Superior temporal gyrus (tissue), 1 donor: ENCODE measurements around the gene PHACTR1.

ENCODE experiments used
- DNase-seq: peaks from one replicate; pipeline ENCODE4 v3.0.0-alpha.2; 2016; ENCODE audit errors: extremely low spot score

Gene PHACTR1

DNA sequence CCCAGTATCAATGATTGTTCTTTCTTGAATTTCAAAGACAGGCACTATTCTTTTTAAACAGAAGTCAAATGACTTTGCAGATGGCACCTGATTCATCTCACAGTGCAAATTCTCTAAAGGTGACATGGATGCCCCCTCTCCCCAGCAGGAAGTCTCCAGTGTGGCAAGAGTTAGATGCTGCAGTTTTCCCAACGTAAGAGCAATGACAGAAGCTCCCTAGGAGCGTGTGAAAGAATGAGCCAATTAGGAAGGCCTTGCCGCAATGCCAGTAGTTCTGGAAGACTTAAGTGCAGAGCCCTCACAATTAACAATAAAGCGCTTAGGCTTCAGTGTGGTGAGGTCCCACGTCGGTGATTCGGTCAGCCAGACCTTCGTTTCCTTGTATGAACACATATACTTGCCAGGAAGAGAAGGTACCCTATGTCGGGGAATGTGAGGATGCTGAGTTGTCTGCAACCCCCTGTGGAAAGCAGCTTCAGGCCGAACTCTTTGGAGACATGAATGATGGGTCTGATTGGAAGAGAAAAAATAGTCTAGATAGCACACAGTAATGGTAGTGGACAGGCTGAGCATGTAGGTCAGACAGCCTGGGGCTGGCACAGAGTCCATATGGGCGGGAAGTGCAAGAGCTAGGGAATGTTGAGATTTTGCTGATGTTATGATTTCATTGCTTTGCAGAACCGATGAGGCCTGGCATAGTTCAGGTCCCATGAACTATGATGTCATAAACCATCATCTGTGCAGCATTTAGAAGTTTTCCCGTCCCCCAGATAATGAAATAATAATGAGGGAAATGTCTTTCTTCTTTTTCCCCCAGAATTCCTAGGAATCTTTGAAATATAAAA is 132.6 kb downstream of the PHACTR1 start:
- DNase-seq, result no peak

DNA sequence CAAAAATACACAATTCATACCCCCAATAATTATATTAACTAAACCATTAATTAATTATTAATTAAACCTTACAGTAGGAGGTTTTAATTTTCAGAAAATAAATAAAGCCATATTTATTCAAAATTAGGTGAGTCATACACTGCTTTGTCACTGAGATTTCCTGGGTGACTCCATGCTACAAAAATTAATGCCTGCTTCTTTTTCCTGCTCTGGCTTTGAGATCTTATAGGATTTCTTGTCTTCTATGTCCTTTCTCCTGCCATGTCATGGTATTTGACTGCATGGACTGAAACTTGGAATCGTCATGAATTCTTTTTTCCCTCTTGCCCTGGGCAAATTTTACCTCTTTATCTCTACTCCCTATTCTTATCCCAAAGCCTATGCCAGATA is 133.2 kb downstream of the PHACTR1 start:
- no peak for DNase-seq

DNA sequence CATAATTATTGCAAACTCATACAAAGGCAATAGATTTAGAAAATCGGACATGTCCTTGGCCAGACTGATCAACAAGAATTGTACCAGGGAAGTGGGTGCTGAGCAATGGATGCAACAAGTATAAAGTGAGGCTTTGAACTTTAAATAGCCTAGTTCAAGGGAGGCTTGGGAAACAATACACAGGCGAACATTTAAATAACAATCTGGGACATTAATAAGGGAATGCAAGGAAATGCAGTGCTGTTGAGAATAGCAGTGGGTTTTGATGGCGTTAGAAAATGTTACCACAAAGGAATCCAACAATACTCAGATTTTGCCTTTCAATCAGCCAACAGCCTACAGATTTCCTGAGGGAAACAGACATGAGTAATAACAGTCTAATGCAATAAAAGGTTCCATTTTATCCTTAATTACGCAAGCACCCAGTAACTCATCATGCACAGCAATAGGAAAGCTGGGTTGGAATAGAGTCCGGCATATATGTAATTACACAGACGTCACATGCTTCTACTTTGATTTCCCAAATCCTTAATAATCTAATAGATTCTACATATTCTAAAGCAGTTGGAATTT is 134.6 kb downstream of the PHACTR1 start:
- DNase-seq, result no peak

DNA sequence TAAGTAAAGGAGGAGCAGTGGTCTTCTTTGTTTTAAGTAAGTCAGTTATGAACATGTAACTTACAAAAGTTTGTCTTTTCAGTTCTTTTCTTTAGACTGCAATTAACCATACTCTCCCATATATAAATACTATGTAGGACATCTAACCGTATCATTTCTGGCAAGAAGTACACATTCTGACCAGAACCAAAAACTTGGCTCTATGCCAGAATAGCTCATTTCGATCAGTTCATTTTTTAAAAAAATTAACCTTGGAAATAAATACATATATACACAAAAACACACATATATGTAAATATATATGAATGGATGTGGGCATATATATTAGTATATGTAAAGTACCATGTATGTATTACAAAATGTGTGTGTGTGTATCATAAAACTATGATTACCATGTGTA is 145.0 kb downstream of the PHACTR1 start:
- no peak for DNase-seq

DNA sequence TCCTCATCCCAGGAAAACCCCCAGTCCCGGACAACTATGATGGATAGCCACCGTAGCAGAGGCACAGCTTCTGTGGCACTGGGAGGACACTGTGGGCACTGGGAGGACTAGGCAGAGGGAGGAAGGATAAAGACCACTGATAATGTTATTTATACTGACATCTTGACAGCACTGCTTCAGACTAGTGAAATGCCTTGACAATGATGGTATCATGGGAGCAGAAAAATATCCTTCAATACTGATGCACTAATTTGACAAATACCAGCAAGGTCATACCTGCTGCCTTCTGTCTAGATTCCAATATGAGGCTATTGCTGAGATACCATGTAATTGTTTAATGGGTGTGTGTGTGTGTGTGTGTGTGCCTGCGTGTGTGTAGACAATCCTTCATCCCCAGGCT is 148.6 kb downstream of the PHACTR1 start:
- DNase-seq, result no peak

DNA sequence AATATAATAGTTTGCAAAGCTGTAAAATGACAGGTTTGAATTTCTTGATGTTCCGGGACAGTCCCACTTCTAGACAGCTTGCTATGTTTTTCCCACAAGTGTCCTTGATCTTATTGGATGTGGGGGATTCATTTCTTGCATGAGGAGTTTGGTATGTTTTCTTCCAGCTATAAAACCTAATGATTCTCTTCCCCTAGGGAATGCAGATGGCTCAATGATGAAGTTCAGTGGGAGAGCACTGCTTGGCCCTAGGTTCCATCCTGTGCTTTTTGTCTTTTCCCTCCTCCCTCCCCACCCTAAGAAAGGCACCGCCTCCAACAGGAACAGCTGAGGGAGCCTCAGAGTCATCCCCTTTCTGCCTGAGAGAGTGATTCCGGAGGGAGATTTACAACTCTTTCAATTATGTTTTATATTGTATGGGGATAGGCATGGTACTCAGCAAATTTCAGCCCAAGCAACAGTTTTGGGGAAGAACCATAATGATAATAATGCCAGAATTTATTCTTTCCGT is 149.2 kb downstream of the PHACTR1 start:
- no peak for DNase-seq

DNA sequence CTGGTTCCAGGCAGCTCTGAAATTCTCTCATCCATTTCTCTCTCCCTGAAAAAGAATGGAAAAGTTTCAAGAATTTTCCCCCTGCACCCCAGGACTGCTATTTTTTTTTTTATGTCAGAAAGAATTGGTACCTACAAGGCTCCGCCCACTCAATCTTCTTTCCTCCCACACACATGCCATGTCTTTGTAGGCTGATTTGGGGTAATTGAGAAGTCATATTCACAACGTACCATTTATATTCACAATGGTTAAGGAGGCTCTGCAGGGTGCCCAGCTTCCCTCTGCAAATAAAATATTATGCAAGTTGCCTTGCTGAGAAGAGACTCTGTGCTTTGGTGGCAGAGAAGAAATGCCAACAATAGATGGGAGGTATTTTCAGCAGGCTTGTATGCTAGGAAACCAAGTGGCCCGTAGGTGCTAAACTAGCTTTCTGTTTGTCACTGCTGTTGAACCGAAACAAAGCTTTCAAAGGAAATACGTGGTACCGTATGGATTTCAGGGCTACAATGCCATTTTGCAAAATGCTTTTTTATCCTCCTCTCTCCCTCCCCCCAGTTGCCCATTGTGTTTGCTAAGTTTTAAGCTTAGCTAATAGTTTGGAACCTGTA is 150.0 kb downstream of the PHACTR1 start:
- no peak for DNase-seq

DNA sequence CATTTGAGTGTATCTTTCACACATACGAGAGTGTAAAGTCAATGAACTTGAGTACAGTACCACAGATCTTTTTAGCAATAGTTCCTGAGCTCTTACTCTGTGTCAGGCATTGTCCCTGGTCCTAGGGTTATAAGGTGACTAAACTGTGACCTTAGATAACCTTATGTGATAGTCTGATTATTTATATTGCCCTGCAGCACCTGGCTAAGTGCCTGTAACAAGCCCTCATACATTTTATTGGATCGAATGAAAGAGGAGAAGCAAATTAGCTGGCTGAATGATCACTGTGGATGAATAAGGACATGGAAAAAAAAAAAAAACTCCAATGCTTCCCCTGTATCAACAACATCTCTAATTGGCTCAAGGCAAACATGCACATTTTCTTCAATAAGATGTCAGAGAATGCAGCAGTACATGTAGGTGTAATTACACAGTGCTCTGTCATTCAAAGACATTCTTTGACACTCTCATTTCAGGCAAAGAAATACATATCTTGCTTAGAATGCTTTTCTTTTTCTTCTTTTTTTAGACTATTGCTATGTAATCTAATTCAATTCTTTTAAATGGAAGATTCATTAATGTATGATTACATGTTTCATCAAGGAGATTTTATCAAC is 153.4 kb downstream of the PHACTR1 start:
- no peak for DNase-seq

DNA sequence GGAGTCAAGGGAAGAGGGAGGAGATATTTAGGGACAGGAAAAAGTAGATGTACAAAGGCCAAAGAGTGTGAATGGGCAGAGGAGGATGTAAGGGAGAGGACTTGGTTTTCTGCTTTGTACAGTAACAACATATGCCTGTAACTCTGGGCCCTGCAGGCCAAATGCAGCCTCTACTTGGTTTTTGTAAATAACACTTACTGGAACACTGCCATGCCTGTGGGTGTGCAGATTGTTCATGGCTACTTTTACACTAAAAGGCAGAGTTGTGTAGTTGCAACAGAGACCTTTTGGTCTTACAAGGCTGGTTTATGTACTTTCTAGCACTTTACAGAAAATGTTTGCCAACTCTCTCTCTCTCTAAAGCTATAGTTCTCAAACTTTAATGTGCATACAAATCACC is 157.1 kb downstream of the PHACTR1 start:
- DNase-seq, result no peak

DNA sequence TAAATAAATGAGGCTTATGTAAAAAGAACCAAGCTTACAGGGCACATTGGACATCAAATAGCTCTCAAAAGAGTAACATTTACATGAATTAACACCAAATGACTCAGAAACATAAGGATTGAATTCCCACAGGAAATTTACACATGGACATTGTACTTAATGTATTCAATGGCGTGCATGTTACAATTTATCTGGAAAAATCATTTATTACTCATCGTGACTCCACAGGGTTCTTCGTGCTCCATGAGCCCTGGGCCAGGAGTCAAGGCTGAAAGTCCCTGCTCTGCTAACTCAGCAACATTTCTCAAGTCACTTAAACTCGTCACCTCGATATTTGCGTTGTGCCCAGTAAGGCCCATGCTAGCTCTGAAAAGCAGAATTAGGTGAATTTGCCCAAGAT is 158.5 kb downstream of the PHACTR1 start:
- DNase-seq, result no peak

DNA sequence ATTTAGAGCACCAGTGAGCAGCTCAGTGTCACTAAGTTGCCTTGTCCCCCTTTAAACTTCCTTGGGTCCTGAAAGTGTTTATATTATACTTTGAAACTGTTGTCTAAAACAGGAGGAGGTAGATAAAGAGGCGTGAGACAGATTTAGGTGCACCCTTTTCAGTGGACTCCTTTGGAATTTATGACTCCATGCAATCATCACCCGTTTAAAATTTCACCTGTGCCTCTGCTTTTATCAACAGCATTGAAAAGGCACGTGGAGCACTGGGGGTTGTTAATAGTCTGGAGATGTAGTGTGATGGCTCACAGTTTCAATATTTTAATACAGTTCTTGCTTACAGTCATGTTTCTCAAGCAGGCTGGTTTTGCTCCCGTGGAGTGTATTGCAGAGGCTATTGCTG is 162.2 kb downstream of the PHACTR1 start:
- no peak for DNase-seq

DNA sequence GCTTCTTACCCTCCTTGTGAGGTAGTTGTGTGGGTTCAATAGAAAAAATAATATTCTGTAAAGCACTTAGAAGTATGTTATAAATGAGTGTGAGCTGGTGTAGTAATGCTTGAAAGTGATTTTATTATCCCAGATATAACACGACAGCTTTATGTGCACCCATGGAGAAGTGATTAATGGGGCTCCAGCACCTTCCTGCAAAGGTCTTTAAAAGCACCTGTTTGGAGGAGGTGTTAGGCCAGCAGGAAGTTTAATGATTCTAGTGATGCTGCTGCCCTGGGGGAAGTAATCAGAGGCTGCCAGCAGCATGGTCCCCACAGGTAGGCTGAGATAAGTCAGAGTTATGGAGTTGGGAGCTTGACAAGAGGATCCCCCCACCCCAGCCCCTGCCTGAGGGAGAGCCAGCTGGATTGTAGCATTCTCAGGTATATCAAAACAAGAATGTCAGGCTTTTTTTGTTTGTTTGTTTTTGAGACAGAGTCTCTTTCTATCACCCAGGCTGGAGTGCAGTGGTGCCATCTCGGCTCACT is 166.3 kb downstream of the PHACTR1 start:
- DNase-seq, result no peak

DNA sequence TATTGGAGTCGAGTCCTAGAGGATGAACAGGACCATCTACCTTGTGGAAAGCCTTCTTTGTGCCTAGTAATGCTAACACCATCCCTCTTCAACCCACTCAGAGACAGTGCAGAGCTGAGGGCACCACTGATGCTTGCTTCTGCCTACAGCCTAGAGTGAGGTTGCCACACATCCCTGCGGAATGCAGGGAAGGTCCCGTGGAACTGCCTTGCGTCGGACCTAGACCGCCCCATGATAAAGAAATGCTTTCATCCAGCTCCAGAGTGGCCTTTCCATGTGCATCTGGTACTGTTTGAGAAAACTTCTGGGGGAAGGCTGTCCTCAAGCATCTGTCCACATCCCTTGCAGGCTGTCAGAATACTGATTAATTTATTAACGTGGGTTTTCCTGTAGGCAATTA is 168.4 kb downstream of the PHACTR1 start:
- DNase-seq, result no peak

DNA sequence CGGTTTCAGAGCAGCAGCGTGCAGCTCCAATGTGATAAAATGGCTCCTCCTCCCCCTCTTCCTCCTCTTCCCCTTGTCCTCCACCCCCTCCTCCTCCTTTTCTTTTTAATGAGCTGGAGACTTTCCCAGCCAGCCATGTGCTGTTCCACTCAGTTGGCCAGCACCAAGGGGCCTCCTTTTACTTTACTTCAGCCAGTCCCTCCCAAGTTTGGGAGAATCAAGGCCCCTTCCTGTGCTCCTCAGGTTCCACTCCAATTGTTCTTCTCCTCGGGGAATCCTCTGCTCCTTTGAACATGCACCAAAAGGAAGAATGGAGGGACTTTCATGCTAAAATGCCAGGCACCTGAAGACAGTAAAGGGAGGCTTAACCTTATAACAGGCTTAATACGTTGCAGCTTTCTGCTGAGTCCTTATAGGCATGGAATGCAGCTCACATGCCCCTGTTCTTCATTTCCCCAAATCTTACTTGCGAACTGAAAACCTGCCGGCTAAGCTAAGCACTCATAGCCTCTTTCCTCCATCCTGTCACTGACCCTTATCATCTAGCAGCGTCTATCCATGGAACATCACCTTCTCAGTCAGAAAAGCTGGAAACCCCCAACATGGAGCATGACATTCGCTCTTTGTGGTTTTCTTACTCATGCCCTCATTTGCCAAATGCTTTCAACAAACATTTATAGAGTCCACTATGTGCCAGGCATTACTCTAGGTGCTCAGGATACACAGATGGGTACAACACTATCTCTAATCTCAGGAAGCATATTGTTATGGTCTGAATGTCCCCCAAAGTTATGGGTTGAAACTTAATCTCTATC is 170.6 kb downstream of the PHACTR1 start:
- no peak for DNase-seq

DNA sequence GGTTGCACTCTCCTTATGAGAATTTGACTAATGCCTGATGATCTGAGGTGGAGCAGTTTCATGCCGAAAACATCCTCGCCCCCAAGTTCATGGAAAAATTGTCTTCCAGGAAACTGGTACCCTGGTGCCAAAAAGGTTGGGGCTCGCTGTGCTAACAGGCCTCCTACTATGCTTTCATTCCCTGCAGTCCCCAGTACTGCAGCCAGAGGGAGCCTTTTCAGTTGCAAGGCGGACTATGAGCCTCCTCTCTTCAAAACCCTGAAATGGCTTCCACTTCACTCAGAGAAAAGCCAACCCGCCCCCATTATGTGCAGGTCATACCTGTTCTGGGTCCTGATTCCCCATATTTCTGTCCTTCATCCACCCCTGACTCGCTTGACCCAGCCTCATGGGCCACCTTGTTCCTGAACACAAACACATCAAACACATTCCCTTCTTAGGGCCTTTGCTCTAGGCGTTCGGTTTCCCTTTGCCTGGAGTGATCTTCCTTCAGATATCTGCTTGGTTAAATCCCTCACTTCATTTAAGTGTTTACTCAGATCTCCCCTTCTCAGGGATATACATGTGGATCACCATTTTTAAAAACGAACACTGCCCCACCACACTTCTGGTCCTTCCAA is 173.7 kb downstream of the PHACTR1 start:
- DNase-seq, result no peak

DNA sequence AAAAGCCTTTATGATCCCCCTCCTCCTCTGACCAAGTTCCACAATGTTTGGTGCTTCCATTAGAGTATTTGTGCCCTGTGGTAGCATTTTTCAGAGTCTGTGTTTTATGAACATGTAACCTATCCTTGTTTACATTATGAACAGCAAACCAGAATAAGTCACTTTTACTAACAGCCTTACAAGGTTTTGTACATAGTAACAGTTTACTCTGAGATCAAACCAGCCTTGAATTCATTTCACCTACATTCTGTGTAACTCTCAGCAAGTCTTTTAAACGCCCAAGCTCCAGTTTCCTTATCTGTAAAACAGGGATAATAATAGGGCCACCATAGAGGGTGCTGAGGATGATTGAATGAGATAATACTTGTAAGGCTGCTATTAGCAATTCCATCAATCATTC is 175.0 kb downstream of the PHACTR1 start:
- DNase-seq, result no peak

DNA sequence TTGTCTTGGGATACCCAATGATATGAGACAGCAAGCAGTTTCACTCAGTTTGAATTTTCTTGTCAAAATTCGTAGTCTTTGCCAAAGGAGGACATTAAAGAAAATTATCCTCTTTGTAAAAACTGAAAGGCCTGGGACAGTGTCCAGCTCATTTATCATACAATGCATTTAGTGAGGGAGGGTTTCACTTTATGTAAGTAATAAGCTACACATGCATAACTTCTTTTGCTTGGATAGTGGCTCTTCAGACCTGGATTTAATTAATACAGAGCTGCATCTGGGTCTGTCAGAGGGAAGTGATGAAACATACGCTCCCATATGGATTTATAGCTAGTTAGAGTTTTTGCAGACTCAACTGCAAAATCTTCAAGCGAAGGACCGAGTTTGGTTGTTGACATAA is 175.6 kb downstream of the PHACTR1 start:
- DNase-seq, result no peak

DNA sequence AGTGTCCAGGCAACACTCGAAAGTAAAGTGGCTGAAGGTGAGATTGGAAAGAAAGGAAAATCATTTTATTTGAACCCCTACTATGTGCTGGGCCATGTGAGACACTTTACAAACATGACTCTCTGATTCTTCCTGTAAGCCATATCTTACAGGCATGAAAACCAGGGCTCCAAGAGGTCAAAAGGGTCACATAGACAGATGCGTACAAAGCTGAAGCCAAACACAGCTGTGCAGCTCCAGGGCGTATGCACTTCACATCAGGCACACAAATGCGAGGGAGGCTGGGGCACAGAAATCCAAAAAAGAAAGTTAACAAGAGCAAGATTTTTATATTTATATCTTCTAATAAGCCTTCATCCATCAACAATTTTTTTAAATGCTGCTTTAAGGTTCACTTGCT is 176.5 kb downstream of the PHACTR1 start:
- no peak for DNase-seq

DNA sequence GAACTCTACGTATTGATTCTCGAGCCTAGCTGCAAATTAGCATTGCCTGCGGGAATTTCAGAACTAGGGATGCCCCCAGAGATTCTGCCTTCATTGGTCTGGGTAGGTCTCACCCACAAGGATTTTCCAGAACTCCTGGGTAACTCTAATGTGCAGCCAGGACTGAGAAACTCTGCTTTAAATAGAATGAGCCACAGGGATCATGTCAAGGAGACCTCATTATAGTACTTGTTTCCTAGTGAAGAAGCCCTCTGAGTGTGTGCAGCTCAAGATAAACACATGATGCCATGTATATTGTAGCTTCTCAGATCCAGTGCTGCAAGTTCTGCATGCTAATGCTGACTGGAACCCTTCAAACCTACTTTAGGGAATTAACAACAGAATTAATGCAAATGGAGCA is 179.2 kb downstream of the PHACTR1 start:
- DNase-seq, result no peak

DNA sequence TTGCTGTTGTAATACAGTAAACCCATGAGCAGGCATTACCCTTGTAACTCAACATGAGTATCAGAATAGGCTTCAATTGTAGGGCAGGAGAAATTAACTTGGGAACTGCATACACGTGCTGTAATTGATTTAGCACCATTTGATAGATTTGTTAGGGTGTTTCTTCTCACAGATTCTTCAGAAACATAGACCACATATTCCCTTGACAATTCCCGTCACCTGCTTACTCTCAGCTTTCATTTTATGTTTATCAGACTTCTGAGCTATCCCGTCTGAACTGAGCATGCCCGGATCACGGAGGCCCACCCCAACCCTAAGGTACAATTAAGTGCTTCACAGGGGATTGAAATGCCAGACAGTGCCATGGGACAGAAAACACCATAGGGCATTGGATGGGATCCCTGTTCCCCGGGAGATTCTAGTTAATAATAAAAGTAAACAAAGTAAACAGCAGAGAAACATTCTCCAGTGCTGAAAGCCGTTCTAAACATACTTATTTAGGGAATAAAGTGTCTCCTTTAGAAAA is 179.7 kb downstream of the PHACTR1 start:
- no peak for DNase-seq

DNA sequence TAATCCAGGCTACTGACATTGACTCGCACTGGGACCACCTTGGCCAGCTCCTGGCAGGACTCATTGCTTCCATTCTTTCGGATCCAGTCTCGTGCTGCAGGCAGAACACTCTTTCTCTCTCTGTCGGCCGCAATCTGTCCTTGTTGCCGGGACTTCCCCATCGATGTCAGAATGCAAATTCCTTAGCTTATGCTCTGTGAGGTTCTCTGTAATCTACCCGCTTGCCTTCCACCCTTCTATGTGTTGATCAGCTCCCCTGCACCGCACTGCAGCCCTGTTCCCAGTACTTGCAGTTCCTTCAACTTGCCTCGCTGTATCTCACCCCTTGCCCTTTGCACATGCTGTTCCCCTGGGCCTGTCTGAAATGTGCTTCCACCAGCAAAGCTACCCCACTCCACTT is 182.0 kb downstream of the PHACTR1 start:
- DNase-seq, result no peak
